ENCODE data around the gene SCFD2. TPM values are rescaled to one million over a fixed set of nuclear protein-coding genes. Genes with fewer than 3 reads are reported as not detected.

SCFD2 gene
- total and polyA plus RNA-seq, 4 donors: 4.3 to 28.8 (median 7.4) TPM

DNA sequence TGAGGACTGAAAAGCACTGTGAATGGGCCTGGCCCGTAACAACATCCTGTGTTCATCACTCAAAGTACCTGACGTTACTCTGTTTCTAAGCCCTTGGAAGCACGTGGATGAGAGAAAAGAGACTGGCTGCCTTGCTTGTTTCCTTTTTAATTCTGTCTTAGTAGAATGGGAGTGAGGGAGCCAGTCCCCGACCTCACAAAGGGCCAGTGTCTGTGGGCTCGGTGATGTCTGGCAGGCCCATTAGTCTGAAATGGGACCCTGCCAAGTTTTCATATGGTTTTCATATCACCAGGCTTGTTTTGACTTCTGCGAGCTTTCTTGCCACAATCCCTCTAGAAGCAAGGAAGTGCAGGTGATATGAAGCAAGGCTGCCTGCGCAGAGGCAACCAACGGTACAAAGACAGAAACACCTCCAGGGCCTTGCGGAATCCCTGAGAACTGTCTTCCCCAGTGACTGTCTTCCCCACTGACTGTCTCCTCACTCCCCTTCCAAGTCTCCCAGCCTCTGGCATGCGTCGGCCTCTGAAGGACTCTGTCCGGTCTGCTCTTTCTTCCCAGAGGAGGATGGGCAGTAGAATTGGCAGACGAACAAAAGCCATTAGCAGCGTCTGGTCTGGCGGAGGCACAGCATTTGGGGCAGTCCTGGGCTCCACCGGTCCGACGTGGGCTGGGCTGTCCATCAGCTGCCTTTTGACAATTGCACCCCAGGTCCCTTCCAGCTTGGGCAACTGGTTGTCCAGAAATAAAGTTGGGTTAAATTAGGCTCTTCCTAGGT lies 524.0 kb downstream of the SCFD2 start:
- no peak for DNase-seq (ENCODE audit: low spot score)
- H3K36me3 ChIP-seq (ENCODE audit: control insufficient read depth in 4 of 4, insufficient read depth in 3 of 4, low read depth in 1 of 4, low read length in 3 of 4): no peaks in the 10 kb centered on the region

DNA sequence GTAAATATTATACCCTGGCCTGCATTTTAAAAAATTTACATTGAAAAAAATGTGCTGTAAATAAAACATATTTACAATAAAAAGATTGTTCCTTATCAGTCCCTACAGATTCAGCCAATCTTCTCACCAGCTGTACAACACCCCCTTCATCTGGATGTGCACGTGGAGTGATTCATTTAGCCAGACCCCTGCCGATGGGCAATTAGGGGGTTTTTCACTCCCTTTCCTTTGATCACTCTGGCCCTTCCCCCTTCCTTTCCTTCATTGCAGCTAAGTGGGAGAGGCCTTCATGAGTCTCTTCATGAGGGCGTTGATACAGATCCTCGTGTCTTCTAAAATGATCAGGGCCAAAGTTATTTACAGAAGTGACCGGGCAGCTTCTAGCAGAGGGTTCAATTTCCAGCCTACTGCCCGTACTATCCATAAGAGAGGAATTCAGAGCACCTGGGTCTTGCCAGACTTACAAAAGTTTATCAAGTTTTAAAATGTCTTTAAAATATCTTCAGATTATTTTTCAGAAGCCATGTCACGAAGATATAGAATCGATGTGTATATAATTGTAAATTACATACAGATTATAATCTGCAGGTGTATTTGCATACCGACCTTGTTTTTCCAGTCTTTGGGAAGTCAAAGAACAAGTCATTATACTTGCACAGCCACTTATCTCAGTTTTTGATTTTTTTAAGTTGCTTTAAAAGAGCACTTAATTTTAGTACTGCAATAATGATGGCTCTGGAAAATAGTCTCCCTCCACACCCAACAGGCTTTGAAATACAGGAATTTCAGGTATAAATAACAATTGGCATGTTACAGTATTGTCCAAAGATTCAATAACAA lies 525.1 kb downstream of the SCFD2 start:
- no peaks in the 10 kb centered on the region for H3K4me1 ChIP-seq (ENCODE audit: control insufficient read depth in 4 of 4, insufficient read depth in 4 of 4, low read length in 3 of 4)
- 81% methylated on average over 9 of the region's 9 CpGs for WGBS
- TF ChIP-seq, protein P1, sequence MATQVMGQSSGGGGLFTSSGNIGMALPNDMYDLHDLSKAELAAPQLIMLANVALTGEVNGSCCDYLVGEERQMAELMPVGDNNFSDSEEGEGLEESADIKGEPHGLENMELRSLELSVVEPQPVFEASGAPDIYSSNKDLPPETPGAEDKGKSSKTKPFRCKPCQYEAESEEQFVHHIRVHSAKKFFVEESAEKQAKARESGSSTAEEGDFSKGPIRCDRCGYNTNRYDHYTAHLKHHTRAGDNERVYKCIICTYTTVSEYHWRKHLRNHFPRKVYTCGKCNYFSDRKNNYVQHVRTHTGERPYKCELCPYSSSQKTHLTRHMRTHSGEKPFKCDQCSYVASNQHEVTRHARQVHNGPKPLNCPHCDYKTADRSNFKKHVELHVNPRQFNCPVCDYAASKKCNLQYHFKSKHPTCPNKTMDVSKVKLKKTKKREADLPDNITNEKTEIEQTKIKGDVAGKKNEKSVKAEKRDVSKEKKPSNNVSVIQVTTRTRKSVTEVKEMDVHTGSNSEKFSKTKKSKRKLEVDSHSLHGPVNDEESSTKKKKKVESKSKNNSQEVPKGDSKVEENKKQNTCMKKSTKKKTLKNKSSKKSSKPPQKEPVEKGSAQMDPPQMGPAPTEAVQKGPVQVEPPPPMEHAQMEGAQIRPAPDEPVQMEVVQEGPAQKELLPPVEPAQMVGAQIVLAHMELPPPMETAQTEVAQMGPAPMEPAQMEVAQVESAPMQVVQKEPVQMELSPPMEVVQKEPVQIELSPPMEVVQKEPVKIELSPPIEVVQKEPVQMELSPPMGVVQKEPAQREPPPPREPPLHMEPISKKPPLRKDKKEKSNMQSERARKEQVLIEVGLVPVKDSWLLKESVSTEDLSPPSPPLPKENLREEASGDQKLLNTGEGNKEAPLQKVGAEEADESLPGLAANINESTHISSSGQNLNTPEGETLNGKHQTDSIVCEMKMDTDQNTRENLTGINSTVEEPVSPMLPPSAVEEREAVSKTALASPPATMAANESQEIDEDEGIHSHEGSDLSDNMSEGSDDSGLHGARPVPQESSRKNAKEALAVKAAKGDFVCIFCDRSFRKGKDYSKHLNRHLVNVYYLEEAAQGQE (IDR thresholded peaks at IDR 0.05): no peak
- TF ChIP-seq, protein P2, sequence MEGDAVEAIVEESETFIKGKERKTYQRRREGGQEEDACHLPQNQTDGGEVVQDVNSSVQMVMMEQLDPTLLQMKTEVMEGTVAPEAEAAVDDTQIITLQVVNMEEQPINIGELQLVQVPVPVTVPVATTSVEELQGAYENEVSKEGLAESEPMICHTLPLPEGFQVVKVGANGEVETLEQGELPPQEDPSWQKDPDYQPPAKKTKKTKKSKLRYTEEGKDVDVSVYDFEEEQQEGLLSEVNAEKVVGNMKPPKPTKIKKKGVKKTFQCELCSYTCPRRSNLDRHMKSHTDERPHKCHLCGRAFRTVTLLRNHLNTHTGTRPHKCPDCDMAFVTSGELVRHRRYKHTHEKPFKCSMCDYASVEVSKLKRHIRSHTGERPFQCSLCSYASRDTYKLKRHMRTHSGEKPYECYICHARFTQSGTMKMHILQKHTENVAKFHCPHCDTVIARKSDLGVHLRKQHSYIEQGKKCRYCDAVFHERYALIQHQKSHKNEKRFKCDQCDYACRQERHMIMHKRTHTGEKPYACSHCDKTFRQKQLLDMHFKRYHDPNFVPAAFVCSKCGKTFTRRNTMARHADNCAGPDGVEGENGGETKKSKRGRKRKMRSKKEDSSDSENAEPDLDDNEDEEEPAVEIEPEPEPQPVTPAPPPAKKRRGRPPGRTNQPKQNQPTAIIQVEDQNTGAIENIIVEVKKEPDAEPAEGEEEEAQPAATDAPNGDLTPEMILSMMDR (IDR thresholded peaks at IDR 0.05; ENCODE audit: low read depth, low read length, missing input control): no peak
- TF ChIP-seq GABPA (IDR thresholded peaks at IDR 0.05 in 1 of 2, conservative IDR thresholded peaks at IDR 0.05 in 1 of 2): no peak
- TF ChIP-seq HNF4G (IDR thresholded peaks at IDR 0.05): no peak
- no peak for TF ChIP-seq JUND (IDR thresholded peaks at IDR 0.05)
- TF ChIP-seq SP1 (IDR thresholded peaks at IDR 0.05): no peak
- TF ChIP-seq RXRA (IDR thresholded peaks at IDR 0.05): no peak
- TF ChIP-seq YY1 (IDR thresholded peaks at IDR 0.05): no peak

More for the DNA sequence above, 524.0 kb downstream of the SCFD2 start:
- no peak overlapping the region for H3K27ac ChIP-seq (ENCODE audit: low read depth in 1 of 2, low read length in 2 of 2)
- 81% methylated on average over 18 of the region's 18 CpGs for WGBS
- H3K9me3 ChIP-seq (ENCODE audit: control insufficient read depth in 4 of 4, low read length in 3 of 4): no peaks in the 10 kb centered on the region
- H3K4me3 ChIP-seq (ENCODE audit: low read depth in 1 of 3, low read length in 3 of 3): no peak overlapping the region
- H3K9ac ChIP-seq (ENCODE audit: low read depth in 1 of 2, low read length in 2 of 2): no peak overlapping the region
- TF ChIP-seq, protein P2 (IDR thresholded peaks at IDR 0.05; ENCODE audit: low read depth, low read length, missing input control): no peak
- TF ChIP-seq, protein P3, sequence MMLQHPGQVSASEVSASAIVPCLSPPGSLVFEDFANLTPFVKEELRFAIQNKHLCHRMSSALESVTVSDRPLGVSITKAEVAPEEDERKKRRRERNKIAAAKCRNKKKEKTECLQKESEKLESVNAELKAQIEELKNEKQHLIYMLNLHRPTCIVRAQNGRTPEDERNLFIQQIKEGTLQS (IDR thresholded peaks at IDR 0.05): no peak
- TF ChIP-seq, protein P1 (IDR thresholded peaks at IDR 0.05): no peak
- no peak for TF ChIP-seq YY1 (IDR thresholded peaks at IDR 0.05)
- TF ChIP-seq, protein P4, sequence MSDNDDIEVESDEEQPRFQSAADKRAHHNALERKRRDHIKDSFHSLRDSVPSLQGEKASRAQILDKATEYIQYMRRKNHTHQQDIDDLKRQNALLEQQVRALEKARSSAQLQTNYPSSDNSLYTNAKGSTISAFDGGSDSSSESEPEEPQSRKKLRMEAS (IDR thresholded peaks at IDR 0.05): no peak
- TF ChIP-seq SP1 (IDR thresholded peaks at IDR 0.05): no peak
- TF ChIP-seq RAD21 (IDR thresholded peaks at IDR 0.05): no peak
- no peak for TF ChIP-seq TAF1 (conservative IDR thresholded peaks at IDR 0.05)
- TF ChIP-seq GABPA (IDR thresholded peaks at IDR 0.05 in 1 of 2, conservative IDR thresholded peaks at IDR 0.05 in 1 of 2): no peak
- TF ChIP-seq HNF4A (conservative IDR thresholded peaks at IDR 0.05): no peak
- no peak for TF ChIP-seq HNF4G (IDR thresholded peaks at IDR 0.05)
- no peak for TF ChIP-seq NR2F2 (IDR thresholded peaks at IDR 0.05)
- TF ChIP-seq FOXA1 (IDR thresholded peaks at IDR 0.05): no peak
- no peak for TF ChIP-seq FOXA2 (IDR thresholded peaks at IDR 0.05)
- no peak for TF ChIP-seq JUND (IDR thresholded peaks at IDR 0.05)
- no peaks in the 10 kb centered on the region for H3K4me1 ChIP-seq (ENCODE audit: control insufficient read depth in 4 of 4, insufficient read depth in 4 of 4, low read length in 3 of 4)
- H3K27me3 ChIP-seq (ENCODE audit: control insufficient read depth in 4 of 4, insufficient read depth in 4 of 4, low read length in 3 of 4): no peaks in the 10 kb centered on the region

More for the DNA sequence above, 525.1 kb downstream of the SCFD2 start:
- H3K27me3 ChIP-seq (ENCODE audit: control insufficient read depth in 4 of 4, insufficient read depth in 4 of 4, low read length in 3 of 4): no peaks in the 10 kb centered on the region
- H3K36me3 ChIP-seq (ENCODE audit: control insufficient read depth in 4 of 4, insufficient read depth in 3 of 4, low read depth in 1 of 4, low read length in 3 of 4): no peaks in the 10 kb centered on the region
- H3K9me3 ChIP-seq (ENCODE audit: control insufficient read depth in 4 of 4, low read length in 3 of 4): no peaks in the 10 kb centered on the region
- no peak overlapping the region for H3K4me3 ChIP-seq (ENCODE audit: low read depth in 1 of 3, low read length in 3 of 3)
- no peak for DNase-seq (ENCODE audit: low spot score)
- H3K9ac ChIP-seq (ENCODE audit: low read depth in 1 of 2, low read length in 2 of 2): no peak overlapping the region
- H3K27ac ChIP-seq (ENCODE audit: low read depth in 1 of 2, low read length in 2 of 2): no peak overlapping the region
